DND-41 (cell line): ENCODE data around the gene ZNF488.

ENCODE experiments used
- ATAC-seq: fragments of 200-7000 bp; cut with Tn5 transposase; 3 replicates; pipeline ENCODE4 v1.9.1; 2021; ENCODE audit warnings: low read depth; ENCODE audit not compliant: insufficient read depth
- DNase-seq: peaks from one replicate; pipeline ENCODE4 v3.0.0-alpha.2; 2020
- H2AFZ ChIP-seq: 2 replicates; pipeline ENCODE4 v1.6.0; 2012; ENCODE audit warnings: low read depth, low read length
- H3K27ac ChIP-seq: 2 replicates; pipeline ENCODE4 v1.5.1; 2012; ENCODE audit warnings: low read length, inconsistent platforms
- H3K27me3 ChIP-seq: fragments of 200-600 bp; sonication (generic); 2 replicates; pipeline ENCODE4 v1.6.0; 2012; ENCODE audit warnings: low read length, mild to moderate bottlenecking, inconsistent platforms; ENCODE audit not compliant: insufficient read depth, poor library complexity
- H3K36me3 ChIP-seq: 2 replicates; pipeline ENCODE4 v1.5.1; 2012; ENCODE audit warnings: low read length, inconsistent platforms; ENCODE audit not compliant: insufficient read depth
- H3K4me1 ChIP-seq: 2 replicates; pipeline ENCODE4 v1.5.1; 2012; ENCODE audit warnings: mild to moderate bottlenecking, low read length; ENCODE audit not compliant: insufficient read depth
- H3K4me2 ChIP-seq: 2 replicates; pipeline ENCODE4 v1.6.0; 2012; ENCODE audit warnings: mild to moderate bottlenecking, moderate library complexity, low read length, inconsistent platforms; ENCODE audit not compliant: insufficient read depth
- H3K4me3 ChIP-seq, 2 experiments: fragments of 200-600 bp in 1 of 2; shearing (Covaris generic) in 1 of 2; 2 replicates each; pipeline ENCODE4 v1.5.1; 2012 to 2016; ENCODE audit warnings: inconsistent platforms in 2 of 2, low read length in 2 of 2, mild to moderate bottlenecking in 2 of 2, low read depth in 1 of 2, moderate library complexity in 1 of 2
- H3K79me2 ChIP-seq: 2 replicates; pipeline ENCODE4 v1.6.0; 2012; ENCODE audit warnings: low read length, inconsistent platforms; ENCODE audit not compliant: insufficient read depth
- H3K9ac ChIP-seq: 2 replicates; pipeline ENCODE4 v1.6.0; 2012; ENCODE audit warnings: low read depth, mild to moderate bottlenecking, inconsistent platforms, low read length, moderate library complexity
- H3K9me3 ChIP-seq: 2 replicates; pipeline ENCODE4 v1.5.1; 2012; ENCODE audit warnings: low read length, moderate library complexity, mild to moderate bottlenecking, inconsistent platforms; ENCODE audit not compliant: insufficient read depth, severe bottlenecking
- H4K20me1 ChIP-seq: 2 replicates; pipeline ENCODE4 v1.6.0; 2012; ENCODE audit warnings: low read length; ENCODE audit not compliant: insufficient read depth
- EZH2 ChIP-seq: IDR thresholded peaks from 3 replicates; pipeline ENCODE4 v1.6.1; 2012; ENCODE audit warnings: borderline replicate concordance, low read depth, mild to moderate bottlenecking, moderate library complexity, low read length, inconsistent platforms; ENCODE audit not compliant: severe bottlenecking
- TF ChIP-seq, protein P1 (sequence below): IDR thresholded peaks from 2 replicates; pipeline ENCODE4 v1.5.1; 2012; ENCODE audit warnings: borderline replicate concordance, low read length, moderate library complexity, mild to moderate bottlenecking; ENCODE audit not compliant: poor library complexity, severe bottlenecking; ENCODE audit errors: extremely low read depth

ZNF488 gene

DNA sequence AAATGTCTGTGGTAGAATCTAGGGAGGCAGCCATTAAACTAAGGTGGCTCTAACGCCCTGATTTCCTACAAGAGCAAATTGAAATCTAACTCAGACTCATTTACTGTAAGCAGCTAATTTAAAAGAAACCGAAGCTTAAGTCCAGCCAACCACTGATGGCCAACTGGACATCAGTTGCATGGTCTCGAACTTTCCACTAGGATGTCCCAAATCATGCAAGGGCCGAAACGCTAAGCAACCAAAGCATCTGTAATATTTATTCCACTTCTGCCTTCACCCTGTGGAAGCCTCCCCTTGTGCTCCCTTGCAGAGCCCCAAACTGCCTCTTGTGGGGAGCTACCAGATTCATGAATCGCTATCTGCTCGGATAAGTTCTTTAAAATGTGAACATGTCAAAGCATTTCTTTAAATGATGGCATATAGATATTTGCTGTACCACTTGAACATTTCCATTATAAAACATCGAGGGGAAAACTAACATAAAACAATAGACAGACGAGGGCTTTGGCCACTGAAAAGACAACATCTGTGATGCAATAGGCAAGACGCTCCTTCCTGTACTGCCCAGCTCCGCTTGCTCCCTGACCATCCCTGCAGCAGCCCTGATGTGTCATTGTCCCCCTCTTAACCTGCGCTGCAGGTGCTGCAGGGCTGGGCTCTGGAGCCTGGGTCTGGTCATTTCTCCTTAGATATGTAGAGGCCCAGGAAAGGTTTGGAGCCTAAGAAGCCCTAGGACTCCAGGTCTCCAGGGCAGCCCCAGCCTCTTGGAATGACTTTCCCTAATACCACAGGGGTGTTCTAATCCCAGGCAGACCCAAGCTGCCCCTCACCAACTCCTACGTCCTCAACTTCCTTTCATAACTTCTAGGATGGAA is 38.9 kb downstream of the ZNF488 start:
- Histone ChIP-seq H2AFZ (no peak overlapping the region), H4K20me1 (no peaks in the 10 kb centered on the region), H3K9me3 (no peaks in the 10 kb centered on the region), H3K27me3 (peaks cover 15% of the 10 kb centered on the region), H3K79me2 (no peaks in the 10 kb centered on the region), H3K9ac (no peak overlapping the region), H3K4me2 (no peak overlapping the region), H3K4me3 (no peak overlapping the region), H3K4me1 (no peaks in the 10 kb centered on the region), H3K36me3 (no peaks in the 10 kb centered on the region), H3K27ac (no peak overlapping the region)
- no peak for TF ChIP-seq EZH2
- TF ChIP-seq, protein P1, sequence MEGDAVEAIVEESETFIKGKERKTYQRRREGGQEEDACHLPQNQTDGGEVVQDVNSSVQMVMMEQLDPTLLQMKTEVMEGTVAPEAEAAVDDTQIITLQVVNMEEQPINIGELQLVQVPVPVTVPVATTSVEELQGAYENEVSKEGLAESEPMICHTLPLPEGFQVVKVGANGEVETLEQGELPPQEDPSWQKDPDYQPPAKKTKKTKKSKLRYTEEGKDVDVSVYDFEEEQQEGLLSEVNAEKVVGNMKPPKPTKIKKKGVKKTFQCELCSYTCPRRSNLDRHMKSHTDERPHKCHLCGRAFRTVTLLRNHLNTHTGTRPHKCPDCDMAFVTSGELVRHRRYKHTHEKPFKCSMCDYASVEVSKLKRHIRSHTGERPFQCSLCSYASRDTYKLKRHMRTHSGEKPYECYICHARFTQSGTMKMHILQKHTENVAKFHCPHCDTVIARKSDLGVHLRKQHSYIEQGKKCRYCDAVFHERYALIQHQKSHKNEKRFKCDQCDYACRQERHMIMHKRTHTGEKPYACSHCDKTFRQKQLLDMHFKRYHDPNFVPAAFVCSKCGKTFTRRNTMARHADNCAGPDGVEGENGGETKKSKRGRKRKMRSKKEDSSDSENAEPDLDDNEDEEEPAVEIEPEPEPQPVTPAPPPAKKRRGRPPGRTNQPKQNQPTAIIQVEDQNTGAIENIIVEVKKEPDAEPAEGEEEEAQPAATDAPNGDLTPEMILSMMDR, result no peak
- DNase-seq, result no peak
- no peak for ATAC-seq

DNA sequence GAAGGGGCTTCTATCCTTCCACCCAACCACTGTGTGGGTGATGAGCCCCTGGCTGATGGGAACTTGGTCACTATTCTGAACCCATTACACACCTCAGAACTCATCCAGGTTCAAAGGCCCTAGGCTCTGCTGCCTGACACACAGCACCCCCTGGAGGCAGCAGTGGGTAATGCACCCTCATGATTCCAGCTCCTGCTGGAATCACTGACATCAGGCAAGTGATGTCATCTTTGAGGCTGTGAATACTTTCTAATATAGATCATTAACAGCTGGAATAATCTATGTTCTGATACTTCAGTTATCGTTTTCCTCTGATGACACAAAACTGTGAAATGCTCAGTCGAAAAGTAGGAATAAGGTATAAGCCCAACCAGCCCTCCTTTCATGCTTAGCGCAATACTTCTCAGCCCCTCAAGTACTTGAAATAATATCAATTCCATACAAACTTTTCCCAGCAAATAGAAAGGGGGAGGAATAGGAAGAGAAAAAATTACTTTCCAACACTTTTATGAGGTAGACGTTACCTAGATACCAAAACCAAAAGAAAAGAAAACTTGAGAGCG is 43.4 kb downstream of the ZNF488 start:
- Histone ChIP-seq H3K9ac (no peak overlapping the region), H3K4me1 (no peaks in the 10 kb centered on the region), H3K27ac (no peak overlapping the region), H4K20me1 (peaks cover 3% of the 10 kb centered on the region; the same call in 1 of the 2 replicates), H2AFZ (no peak overlapping the region), H3K4me3 (no peak overlapping the region), H3K9me3 (no peaks in the 10 kb centered on the region), H3K27me3 (peaks cover 13% of the 10 kb centered on the region), H3K36me3 (no peaks in the 10 kb centered on the region), H3K4me2 (no peak overlapping the region), H3K79me2 (no peaks in the 10 kb centered on the region)
- peak; percentile 70 for DNase-seq
- TF ChIP-seq, protein P1, result peak; percentile 98
- TF ChIP-seq EZH2, result no peak
- peak; percentile 79 for ATAC-seq

DNA sequence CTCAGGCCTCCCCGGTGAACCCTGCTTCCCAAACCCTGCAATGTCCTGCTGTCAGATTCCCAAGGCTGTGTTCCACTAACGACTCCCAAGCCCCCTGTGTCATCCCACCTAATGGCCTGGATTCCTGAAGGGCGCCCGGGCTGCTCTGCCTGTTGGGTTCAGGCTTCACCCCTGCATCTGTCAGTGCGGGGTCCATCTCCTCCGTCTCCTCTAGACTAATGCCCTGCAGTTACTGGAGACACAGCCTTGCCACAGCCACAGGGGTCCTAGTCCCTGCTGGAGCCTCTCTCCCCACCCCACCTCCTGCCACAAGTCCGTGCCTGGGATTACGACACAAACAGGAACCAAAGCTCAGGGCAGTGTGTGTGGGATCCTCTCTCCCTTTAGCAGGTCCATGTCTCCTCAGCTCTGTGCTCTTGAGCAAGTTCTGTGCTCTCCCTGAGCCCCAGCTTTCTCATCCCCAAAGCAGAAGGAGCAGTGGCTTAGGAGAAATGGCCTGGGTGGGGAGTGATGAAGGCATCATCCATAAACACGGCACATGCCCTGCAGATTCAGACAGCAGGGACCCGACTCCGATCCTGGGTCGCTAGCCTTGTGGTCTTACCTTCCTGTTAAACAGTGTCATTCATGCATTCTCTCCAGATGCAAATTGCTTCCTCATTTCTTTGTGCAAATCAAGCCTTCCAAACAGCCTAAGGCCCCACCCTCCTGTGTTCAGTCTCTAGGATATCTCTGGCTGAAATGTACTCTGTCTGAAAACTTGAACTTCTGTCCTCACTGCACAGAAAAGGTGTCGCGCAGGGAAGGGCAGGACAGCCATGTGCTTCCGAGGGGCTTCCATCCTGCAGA is 44.1 kb downstream of the ZNF488 start:
- Histone ChIP-seq H3K27me3 (peaks cover 10% of the 10 kb centered on the region), H3K79me2 (no peaks in the 10 kb centered on the region), H4K20me1 (peaks cover 5% of the 10 kb centered on the region; the same call in 1 of the 2 replicates), H3K4me3 (no peak overlapping the region), H3K9me3 (no peaks in the 10 kb centered on the region), H3K4me2 (no peak overlapping the region), H3K4me1 (no peaks in the 10 kb centered on the region), H3K36me3 (no peaks in the 10 kb centered on the region), H3K9ac (no peak overlapping the region), H2AFZ (no peak overlapping the region), H3K27ac (no peak overlapping the region)
- TF ChIP-seq EZH2, result no peak
- TF ChIP-seq, protein P1, result no peak
- no peak for DNase-seq
- ATAC-seq, result peak; percentile 44; the same call in 1 of the 3 replicates
